T-helper 1 cell treated with Interleukin-12 subunit alpha and Interleukin-12 subunit beta and Interleukin-4 antibody, amounts not matched to agents 30 μg/mL and 1 μg/mL, for 36 hours (primary cell): Measurements from ENCODE around the gene DCTPP1.

Experiments used
- H3K27ac Mint-ChIP-seq: one replicate; pipeline ENCODE4 v1.8.0; 2021; ENCODE audit warnings: mild to moderate bottlenecking, mixed read lengths
- H3K27me3 Mint-ChIP-seq: one replicate; pipeline ENCODE4 v1.8.0; 2021; ENCODE audit warnings: low read depth, mixed read lengths
- H3K36me3 Mint-ChIP-seq: one replicate; pipeline ENCODE4 v1.8.0; 2021; ENCODE audit warnings: low read depth, mixed read lengths
- H3K4me1 Mint-ChIP-seq: one replicate; pipeline ENCODE4 v1.8.0; 2021; ENCODE audit warnings: low read depth, mixed read lengths
- H3K4me3 Mint-ChIP-seq: one replicate; pipeline ENCODE4 v1.8.0; 2021; ENCODE audit warnings: mild to moderate bottlenecking, moderate library complexity, mixed read lengths
- H3K9me3 Mint-ChIP-seq: one replicate; pipeline ENCODE4 v1.8.0; 2021; ENCODE audit warnings: mixed read lengths

The DCTPP1 gene

DNA sequence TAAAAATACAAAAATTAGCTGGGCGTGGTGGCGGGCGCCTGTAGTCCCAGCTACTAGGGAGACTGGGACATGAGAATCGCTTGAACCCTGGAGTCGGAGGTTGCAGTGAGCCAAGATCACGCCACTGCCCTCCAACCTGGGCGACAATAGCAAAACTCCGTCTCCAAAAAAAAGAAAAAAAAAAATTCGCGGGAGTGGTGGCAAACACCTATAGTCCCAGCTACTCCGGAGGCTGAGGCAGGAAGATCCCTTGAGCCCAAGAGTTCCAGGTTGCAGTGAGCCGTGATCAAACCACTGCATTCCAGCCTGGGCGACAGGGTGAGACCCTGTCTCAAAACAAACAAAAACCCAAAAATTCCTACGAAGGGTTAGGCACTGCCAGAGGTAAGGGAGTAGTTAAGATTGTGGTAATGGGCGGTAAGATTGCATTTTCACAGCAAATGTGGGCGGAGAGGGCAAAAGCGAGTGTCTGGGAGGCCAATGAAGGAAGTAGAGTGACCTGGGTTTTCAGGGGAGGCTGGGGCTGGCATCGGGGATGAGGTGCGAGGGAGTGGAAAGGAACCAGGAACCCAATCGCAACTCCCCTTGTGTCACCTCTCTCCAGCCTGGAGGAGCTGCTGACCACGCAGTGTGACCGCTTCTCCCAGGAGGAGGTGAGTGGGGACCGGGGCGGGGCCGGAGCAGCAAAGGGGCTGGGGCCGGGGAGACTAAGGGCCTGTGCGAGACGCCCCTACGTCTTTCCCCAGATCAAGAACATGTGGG, 52.6 kb downstream of the DCTPP1 start:
- Mint-ChIP-seq H3K4me3 (peak overlapping the region; percentile 96), H3K27me3 (no peaks in the 10 kb centered on the region), H3K4me1 (peaks cover 30% of the 10 kb centered on the region), H3K9me3 (no peaks in the 10 kb centered on the region), H3K27ac (peak overlapping the region; percentile 99), H3K36me3 (peaks cover 26% of the 10 kb centered on the region)

DNA sequence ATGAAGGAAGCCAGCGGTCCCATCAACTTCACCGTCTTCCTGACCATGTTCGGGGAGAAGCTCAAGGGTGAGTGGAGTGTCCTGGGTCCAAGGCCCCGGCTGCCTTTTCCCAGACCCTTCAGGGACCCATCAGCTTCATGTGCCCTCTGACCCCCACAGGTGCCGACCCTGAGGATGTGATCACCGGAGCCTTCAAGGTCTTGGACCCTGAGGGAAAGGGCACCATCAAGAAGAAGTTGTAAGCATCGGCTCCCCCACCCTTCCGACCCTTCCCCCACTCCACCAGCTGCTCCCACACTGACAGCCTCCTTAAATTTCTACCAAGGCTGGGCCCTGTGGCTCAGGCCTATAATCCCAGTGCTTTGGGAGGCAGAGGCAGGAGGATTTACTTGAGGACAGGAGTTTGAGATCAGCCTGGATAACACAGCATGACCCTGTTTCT, 53.3 kb downstream of the DCTPP1 start:
- no peak overlapping the region for H3K27ac Mint-ChIP-seq
- peaks cover 36% of the 10 kb centered on the region for H3K4me1 Mint-ChIP-seq
- peaks cover 23% of the 10 kb centered on the region for H3K36me3 Mint-ChIP-seq

DNA sequence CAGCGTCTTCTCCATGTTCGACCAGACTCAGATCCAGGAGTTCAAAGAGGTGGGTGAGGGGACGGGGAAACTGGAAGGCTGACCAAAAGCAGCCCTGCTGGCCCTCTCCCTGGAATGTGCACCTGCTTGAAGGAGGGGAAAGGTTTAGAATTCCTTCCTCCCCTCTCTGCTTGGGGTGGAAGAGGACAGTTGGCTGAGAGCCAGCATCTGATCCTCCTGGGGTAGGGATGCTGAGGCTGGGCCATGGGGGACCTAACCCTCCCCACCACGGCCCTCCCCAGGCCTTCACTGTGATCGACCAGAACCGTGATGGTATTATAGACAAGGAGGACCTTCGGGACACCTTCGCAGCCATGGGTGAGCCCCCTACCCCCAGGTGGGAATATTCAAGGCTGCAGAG, 54.0 kb downstream of the DCTPP1 start:
- no peaks in the 10 kb centered on the region for H3K9me3 Mint-ChIP-seq
- H3K4me3 Mint-ChIP-seq = no peak overlapping the region
- no peak overlapping the region for H3K27ac Mint-ChIP-seq
- peaks cover 34% of the 10 kb centered on the region for H3K4me1 Mint-ChIP-seq
- peaks cover 20% of the 10 kb centered on the region for H3K36me3 Mint-ChIP-seq
- H3K27me3 Mint-ChIP-seq = no peaks in the 10 kb centered on the region

More for the DNA sequence above, 53.3 kb downstream of the DCTPP1 start:
- H3K9me3 Mint-ChIP-seq = no peaks in the 10 kb centered on the region
- no peak overlapping the region for H3K4me3 Mint-ChIP-seq
- H3K27me3 Mint-ChIP-seq = no peaks in the 10 kb centered on the region

DNA sequence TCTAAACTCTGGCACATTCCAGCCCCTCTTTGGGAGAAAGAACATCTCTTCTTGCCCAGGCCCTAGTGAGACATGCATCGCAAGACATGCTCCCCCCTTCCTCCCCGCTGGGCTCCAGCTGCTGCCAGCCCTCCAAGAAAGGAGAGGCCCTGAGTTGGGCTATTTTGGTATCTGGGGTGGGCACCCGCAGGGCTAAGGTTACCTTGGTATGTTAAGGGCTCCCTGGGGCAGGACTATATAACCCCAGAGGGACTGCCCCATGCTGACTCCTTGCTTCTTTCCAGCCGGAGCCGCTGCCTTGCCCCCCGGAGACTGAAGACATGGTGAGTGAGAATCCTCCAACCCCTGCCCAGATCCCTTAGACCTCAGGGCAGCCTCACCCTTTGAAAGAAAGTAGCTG, 55.3 kb downstream of the DCTPP1 start, which contains the start of gene MYL11:
Gene MYL11 (plus strand): TSS at position 265 of the 400 bp plus-strand sequence. CDS start 56 bp downstream, at position 321.
- H3K4me1 Mint-ChIP-seq = peaks cover 25% of the 10 kb centered on the region
- H3K36me3 Mint-ChIP-seq = peaks cover 14% of the 10 kb centered on the region
- H3K27ac Mint-ChIP-seq = peak within 1 kb of the TSS; percentile 53
- H3K9me3 Mint-ChIP-seq = no peaks in the 10 kb centered on the region
- H3K27me3 Mint-ChIP-seq = no peaks in the 10 kb centered on the region
- H3K4me3 Mint-ChIP-seq = no peak within 1 kb of the TSS
